ENCODE data around the gene SORCS1. TPM values are rescaled to one million over a fixed set of nuclear protein-coding genes. Genes with fewer than 3 reads are reported as not detected.
"Not testable (repeated sequence)": the region's sequence is repeated elsewhere in the genome, so short reads cannot be mapped to it uniquely, and the experiment has no call there.

The SORCS1 gene
- total RNA-seq, 2 donors from 2014 or later: 0.37 to 1.2 TPM

- DNase-seq (ENCODE audit: low spot score): no peak
- intact Hi-C loops (cut with DNase I): loop anchor here in 1 of 2 donors (5.0 kb wide), 1 partner anchor 592 kb away; no protein-coding TSS in a partner anchor
Measured at GRCh38 chr10:107059872-107060271, 104.6 kb downstream of the SORCS1 start.

- intact Hi-C loops (cut with DNase I): no loop called here
- DNase-seq (ENCODE audit: low spot score): no peak
Measured at GRCh38 chr10:107059068-107059804, 105.3 kb downstream of the SORCS1 start.

GRCh38 chr10:107058331-107058730 lies 106.2 kb downstream of the SORCS1 start:
- no peak for DNase-seq (ENCODE audit: low spot score)
- intact Hi-C loops (cut with DNase I): no loop called here

- intact Hi-C loops (cut with DNase I): no loop called here
- DNase-seq (ENCODE audit: low spot score): no peak
Measured at GRCh38 chr10:107056182-107056581, 108.3 kb downstream of the SORCS1 start.

GRCh38 chr10:107054469-107055156 lies 109.9 kb downstream of the SORCS1 start:
- intact Hi-C loops (cut with DNase I): no loop called here

GRCh38 chr10:107051769-107052168 lies 112.7 kb downstream of the SORCS1 start:
- DNase-seq (ENCODE audit: low spot score): no peak
- intact Hi-C loops (cut with DNase I): no loop called here

More at GRCh38 chr10:107054469-107055156, 109.9 kb downstream of the SORCS1 start:
- no peak for DNase-seq (ENCODE audit: low spot score)

GRCh38 chr10:107043461-107043860 lies 121.0 kb downstream of the SORCS1 start:
- intact Hi-C loops (cut with DNase I): no loop called here
- no peak for DNase-seq (ENCODE audit: low spot score)

GRCh38 chr10:107037192-107038122 lies 127.0 kb downstream of the SORCS1 start:
- intact Hi-C loops (cut with DNase I): no loop called here
- no peak for DNase-seq (ENCODE audit: low spot score)

- no peak for DNase-seq (ENCODE audit: low spot score)
- intact Hi-C loops (cut with DNase I): no loop called here
Measured at GRCh38 chr10:107033799-107034422, 130.6 kb downstream of the SORCS1 start.

GRCh38 chr10:107032700-107033401 lies 131.7 kb downstream of the SORCS1 start:
- DNase-seq (ENCODE audit: low spot score): no peak
- intact Hi-C loops (cut with DNase I): no loop called here

- intact Hi-C loops (cut with DNase I): no loop called here
- no peak for DNase-seq (ENCODE audit: low spot score)
Measured at GRCh38 chr10:107031931-107032699, 132.4 kb downstream of the SORCS1 start.

GRCh38 chr10:107028236-107028635 lies 136.3 kb downstream of the SORCS1 start:
- no peak for DNase-seq (ENCODE audit: low spot score)
- intact Hi-C loops (cut with DNase I): no loop called here

GRCh38 chr10:107025676-107026075 lies 138.8 kb downstream of the SORCS1 start:
- no peak for DNase-seq (ENCODE audit: low spot score)
- intact Hi-C loops (cut with DNase I): no loop called here

- DNase-seq (ENCODE audit: low spot score); intact Hi-C loops (cut with DNase I): not testable (repeated sequence)
Measured at GRCh38 chr10:107024033-107024432, 140.5 kb downstream of the SORCS1 start.

- DNase-seq (ENCODE audit: low spot score): no peak
- intact Hi-C loops (cut with DNase I): no loop called here
Measured at GRCh38 chr10:107022600-107023354, 141.7 kb downstream of the SORCS1 start.

GRCh38 chr10:107019154-107019553 lies 145.4 kb downstream of the SORCS1 start:
- DNase-seq (ENCODE audit: low spot score): no peak
- intact Hi-C loops (cut with DNase I): no loop called here
